ENCODE results near the gene PSD4. TPM values are rescaled to one million over a fixed set of nuclear protein-coding genes. Genes with fewer than 3 reads are reported as not detected.
A peak's percentile ranks its signal among the peaks of the same experiment; 100 is the strongest.

Gene PSD4
- total RNA-seq = 100 to 1,000 TPM; 118 to 124 TPM
- 10 to 100 TPM; 22.8 to 44.1 (median 29.9) TPM for polyA plus RNA-seq
- 297 to 511 (median 350) reads per million in 6 experiments for total RNA-seq

DNA sequence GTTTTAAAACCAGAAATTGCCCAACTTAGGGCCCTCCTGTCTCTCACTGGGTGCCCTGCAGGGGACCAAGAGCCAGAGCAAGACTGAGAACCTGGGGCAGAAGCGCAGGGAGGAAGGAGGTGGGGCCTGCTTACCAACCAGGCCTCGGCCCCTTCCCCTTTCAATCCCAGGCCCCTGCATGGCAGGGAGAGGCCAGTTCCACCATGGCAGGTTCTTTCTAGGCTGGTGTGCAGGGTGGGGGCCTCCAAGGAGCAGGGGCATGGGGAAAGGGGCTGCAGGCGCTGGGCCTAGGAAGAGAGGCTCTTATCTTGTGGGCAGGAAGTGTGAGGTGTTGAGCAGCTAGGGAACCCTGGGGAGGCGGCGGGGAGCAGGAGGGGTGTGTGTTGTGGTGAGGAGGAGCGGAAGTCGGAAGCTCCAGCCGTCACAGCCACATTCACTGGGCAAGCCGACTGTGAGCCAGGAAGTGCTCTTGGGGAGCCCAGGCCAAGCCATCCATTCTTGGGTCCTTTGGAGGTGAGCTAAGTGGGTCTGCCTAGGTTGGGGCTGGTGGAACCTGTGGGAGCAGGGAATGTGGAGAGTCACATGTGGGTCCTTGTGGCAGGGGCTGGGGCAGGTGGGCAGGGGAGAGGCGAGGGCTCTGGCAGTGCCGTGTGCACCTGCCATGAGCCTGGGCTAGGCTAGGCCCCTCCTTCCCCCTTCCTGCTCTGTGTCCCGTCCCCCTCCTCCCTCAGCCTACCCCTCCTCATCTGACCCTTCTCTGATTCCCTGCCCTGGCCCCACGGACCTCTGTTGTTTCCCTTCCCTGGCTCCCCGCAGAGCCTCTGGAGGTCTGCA, at the start of gene PSD4:
Gene PSD4, plus strand, starts transcription at position 430 of the 834 bp plus-strand sequence. CDS start 8,486 bp downstream, outside the sequence.
- H3K36me3 Mint-ChIP-seq = peaks cover 0 to 25% (median 6%) of the 10 kb centered on the region in 3 donors
- POLR2A ChIA-PET = interaction anchor here (0.9 to 19.8 kb wide), 13 partner anchors 8 to 216 kb away, joined by 3 to 318 read pairs (median 6); no protein-coding TSS in a partner anchor
- H3K4me1 Mint-ChIP-seq = peaks cover 49 to 84% (median 79%) of the 10 kb centered on the region in 4 donors
- H3K27me3 Mint-ChIP-seq = peaks cover 0 to 2% (median 0%) of the 10 kb centered on the region in 5 donors
- H3K9me3 Mint-ChIP-seq = peaks cover 0 to 2% (median 0%) of the 10 kb centered on the region in 9 donors
- ATAC-seq (peak; percentile 79 to 85), DNase-seq (peak; percentile 57 to 93 (median 86))
- H3K4me3 Mint-ChIP-seq = peak within 1 kb of the TSS; percentile 81 to 96 (median 94)
- H3K27ac Mint-ChIP-seq = peak within 1 kb of the TSS; percentile 84 to 97 (median 94)

- DNase-seq (no peak), ATAC-seq (no peak)
- Mint-ChIP-seq H3K4me3 (peak overlapping the region in 1 of 10 donors; percentile 15), H3K4me1 (peaks cover 2 to 23% (median 13%) of the 10 kb centered on the region in 4 donors), H3K9me3 (no peaks in the 10 kb centered on the region), H3K27me3 (peaks cover 3 to 26% (median 8%) of the 10 kb centered on the region in 5 donors), H3K36me3 (no peaks in the 10 kb centered on the region), H3K27ac (no peak overlapping the region)
- POLR2A ChIA-PET = no interaction called here
Measured at GRCh38 chr2:113124181-113124961, 49.4 kb upstream of the PSD4 start.

GRCh38 chr2:113124984-113125855, 48.6 kb upstream of the PSD4 start:
- DNase-seq (no peak), ATAC-seq (no peak)
- H3K4me1 Mint-ChIP-seq = peaks cover 2 to 23% (median 13%) of the 10 kb centered on the region in 4 donors
- POLR2A ChIA-PET = no interaction called here
- H3K9me3 Mint-ChIP-seq = no peaks in the 10 kb centered on the region
- H3K27me3 Mint-ChIP-seq = peaks cover 3 to 26% (median 8%) of the 10 kb centered on the region in 5 donors
- no peak overlapping the region for H3K27ac Mint-ChIP-seq
- H3K4me3 Mint-ChIP-seq = no peak overlapping the region
- no peaks in the 10 kb centered on the region for H3K36me3 Mint-ChIP-seq

GRCh38 chr2:113126845-113127645, 46.7 kb upstream of the PSD4 start, which contains the start of gene IL1RN:
Gene IL1RN (plus strand): TSS chr2:113127598. CDS start chr2:113127625, 27 bp downstream.
- peaks cover 3 to 17% (median 8%) of the 10 kb centered on the region in 5 donors for H3K27me3 Mint-ChIP-seq
- no peak for ATAC-seq
- no peaks in the 10 kb centered on the region for H3K9me3 Mint-ChIP-seq
- H3K4me1 Mint-ChIP-seq = peaks cover 0 to 18% (median 8%) of the 10 kb centered on the region in 4 donors
- no peak for DNase-seq
- POLR2A ChIA-PET = no interaction called here
- H3K27ac Mint-ChIP-seq = peak within 1 kb of the TSS in 1 of 10 donors; percentile 52
- H3K4me3 Mint-ChIP-seq = peak within 1 kb of the TSS in 2 of 10 donors; percentile 45 to 53
- H3K36me3 Mint-ChIP-seq = no peaks in the 10 kb centered on the region

DNA sequence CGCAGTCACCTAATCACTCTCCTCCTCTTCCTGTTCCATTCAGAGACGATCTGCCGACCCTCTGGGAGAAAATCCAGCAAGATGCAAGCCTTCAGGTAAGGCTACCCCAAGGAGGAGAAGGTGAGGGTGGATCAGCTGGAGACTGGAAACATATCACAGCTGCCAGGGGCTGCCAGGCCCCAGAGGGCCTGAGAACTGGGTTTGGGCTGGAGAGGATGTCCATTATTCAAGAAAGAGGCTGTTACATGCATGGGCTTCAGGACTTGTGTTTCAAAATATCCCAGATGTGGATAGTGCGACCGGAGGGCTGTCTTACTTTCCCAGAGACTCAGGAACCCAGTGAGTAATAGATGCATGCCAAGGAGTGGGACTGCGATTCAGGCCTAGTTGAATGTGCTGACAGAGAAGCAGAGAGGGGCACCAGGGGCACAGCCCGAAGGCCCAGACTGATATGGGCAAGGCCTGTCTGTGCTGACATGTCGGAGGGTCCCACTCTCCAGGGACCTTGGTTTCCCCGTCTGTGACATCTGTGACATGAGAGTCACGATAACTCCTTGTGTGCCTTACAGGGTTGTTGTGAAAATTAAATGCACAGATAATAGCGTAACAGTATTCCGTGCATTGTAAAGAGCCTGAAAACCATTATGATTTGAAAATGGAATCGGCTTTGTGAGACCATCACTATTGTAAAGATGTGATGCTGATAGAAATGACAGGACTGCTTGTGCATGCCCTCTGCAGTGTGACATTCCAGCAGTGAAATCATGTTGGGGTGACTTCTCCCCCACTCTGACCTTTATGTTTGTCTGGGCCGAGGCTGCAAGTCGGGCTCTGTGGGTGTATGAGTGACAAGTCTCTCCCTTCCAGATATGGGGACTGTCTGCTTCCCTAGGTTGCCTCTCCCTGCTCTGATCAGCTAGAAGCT, 45.9 kb upstream of the PSD4 start:
- DNase-seq (no peak), ATAC-seq (no peak)
- POLR2A ChIA-PET = no interaction called here
- Mint-ChIP-seq H3K27me3 (peaks cover 3 to 10% (median 8%) of the 10 kb centered on the region in 5 donors), H3K27ac (peak overlapping the region in 1 of 10 donors; percentile 52), H3K36me3 (no peaks in the 10 kb centered on the region), H3K4me3 (peak overlapping the region in 2 of 10 donors; percentile 45 to 53), H3K9me3 (no peaks in the 10 kb centered on the region), H3K4me1 (peaks cover 0 to 18% (median 8%) of the 10 kb centered on the region in 4 donors)

DNA sequence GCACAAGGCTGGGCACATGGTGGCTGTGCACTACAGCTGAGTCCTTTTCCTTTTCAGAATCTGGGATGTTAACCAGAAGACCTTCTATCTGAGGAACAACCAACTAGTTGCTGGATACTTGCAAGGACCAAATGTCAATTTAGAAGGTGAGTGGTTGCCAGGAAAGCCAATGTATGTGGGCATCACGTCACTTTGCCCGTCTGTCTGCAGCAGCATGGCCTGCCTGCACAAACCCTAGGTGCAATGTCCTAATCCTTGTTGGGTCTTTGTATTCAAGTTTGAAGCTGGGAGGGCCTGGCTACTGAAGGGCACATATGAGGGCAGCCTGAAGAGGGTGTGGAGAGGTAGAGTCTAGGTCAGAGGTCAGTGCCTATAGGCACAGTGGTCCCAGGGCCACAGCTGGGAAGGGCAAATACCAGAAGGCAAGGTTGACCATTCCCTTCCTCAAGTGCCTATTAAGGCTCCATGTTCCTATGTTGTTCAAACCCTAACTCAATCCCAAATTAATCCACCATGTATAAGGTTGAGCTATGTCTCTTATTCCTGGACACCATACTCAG, 44.2 kb upstream of the PSD4 start:
- Mint-ChIP-seq H3K9me3 (no peaks in the 10 kb centered on the region), H3K4me3 (no peak overlapping the region), H3K27ac (no peak overlapping the region), H3K4me1 (peaks cover under 1 to 8% (median 1%) of the 10 kb centered on the region in 4 donors), H3K36me3 (no peaks in the 10 kb centered on the region), H3K27me3 (peaks cover 0 to 8% (median 2%) of the 10 kb centered on the region in 5 donors)
- POLR2A ChIA-PET = no interaction called here
- ATAC-seq = no peak
- DNase-seq = no peak

GRCh38 chr2:113131352-113132185, 42.2 kb upstream of the PSD4 start:
- H3K36me3 Mint-ChIP-seq = no peaks in the 10 kb centered on the region

DNA sequence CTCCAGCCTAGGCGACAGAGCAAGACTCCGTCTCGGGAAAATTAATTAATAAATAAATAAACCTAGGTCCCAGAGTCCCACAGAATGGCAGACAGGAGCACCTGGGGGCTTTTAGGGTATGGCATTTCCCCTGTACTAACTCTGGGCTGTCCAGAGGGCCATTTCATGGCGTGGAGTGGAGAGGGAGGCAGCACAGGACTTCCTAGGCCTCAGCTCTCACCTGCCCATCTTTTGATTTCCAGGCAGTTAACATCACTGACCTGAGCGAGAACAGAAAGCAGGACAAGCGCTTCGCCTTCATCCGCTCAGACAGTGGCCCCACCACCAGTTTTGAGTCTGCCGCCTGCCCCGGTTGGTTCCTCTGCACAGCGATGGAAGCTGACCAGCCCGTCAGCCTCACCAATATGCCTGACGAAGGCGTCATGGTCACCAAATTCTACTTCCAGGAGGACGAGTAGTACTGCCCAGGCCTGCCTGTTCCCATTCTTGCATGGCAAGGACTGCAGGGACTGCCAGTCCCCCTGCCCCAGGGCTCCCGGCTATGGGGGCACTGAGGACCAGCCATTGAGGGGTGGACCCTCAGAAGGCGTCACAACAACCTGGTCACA, 41.3 kb upstream of the PSD4 start:
- Mint-ChIP-seq H3K4me3 (no peak overlapping the region), H3K27me3 (peaks cover 0 to 2% (median 0%) of the 10 kb centered on the region in 5 donors), H3K27ac (peak overlapping the region in 1 of 10 donors; percentile 38), H3K36me3 (no peaks in the 10 kb centered on the region), H3K4me1 (peaks cover 3 to 7% (median 6%) of the 10 kb centered on the region in 4 donors), H3K9me3 (no peaks in the 10 kb centered on the region)
- DNase-seq (no peak), ATAC-seq (no peak)
- POLR2A ChIA-PET = no interaction called here

More at GRCh38 chr2:113131352-113132185, 42.2 kb upstream of the PSD4 start:
- peaks cover 0 to 5% (median 1%) of the 10 kb centered on the region in 4 donors for H3K4me1 Mint-ChIP-seq
- H3K27me3 Mint-ChIP-seq = peaks cover 0 to 2% (median 0%) of the 10 kb centered on the region in 5 donors
- no peak overlapping the region for H3K4me3 Mint-ChIP-seq
- DNase-seq (no peak), ATAC-seq (no peak)
- H3K27ac Mint-ChIP-seq = no peak overlapping the region
- no peaks in the 10 kb centered on the region for H3K9me3 Mint-ChIP-seq
- POLR2A ChIA-PET = no interaction called here

All from naive thymus-derived CD8-positive, alpha-beta T cell (primary cell).